Activated CD4-positive, alpha-beta memory T cell treated with anti-CD3 and anti-CD28 coated beads, Interleukin-2, amount 10 ng/mL, durations not matched to agents 7 days and 5 days (primary cell): ENCODE data around the gene PRR33. TPM values are rescaled to one million over a fixed set of nuclear protein-coding genes. Genes with fewer than 3 reads are reported as not detected.

Experiments used
- CTCF ChIA-PET: fragments of 350-600 bp; sonication (Branson Sonifier 250); formaldehyde crosslinking; loops from one replicate; lab custom pipeline; 2021; ENCODE audit warnings: antibody characterized with exemption, inconsistent platforms; lab: Charles Lee
- POLR2A ChIA-PET: fragments of 350-600 bp; sonication (Branson Sonifier 250); formaldehyde crosslinking; loops from one replicate; lab custom pipeline; 2021; ENCODE audit warnings: antibody characterized with exemption; lab: Charles Lee
- DNase-seq: peaks from one replicate; pipeline ENCODE4 v3.0.0-alpha.2; 2020
- H3K27ac Mint-ChIP-seq: one replicate; pipeline ENCODE4 v1.8.0; 2021; ENCODE audit warnings: mild to moderate bottlenecking, mixed read lengths
- H3K27me3 Mint-ChIP-seq: one replicate; pipeline ENCODE4 v1.8.0; 2021; ENCODE audit warnings: mixed read lengths
- H3K36me3 Mint-ChIP-seq: one replicate; pipeline ENCODE4 v1.8.0; 2021; ENCODE audit warnings: low read depth, mixed read lengths
- H3K4me1 Mint-ChIP-seq: one replicate; pipeline ENCODE4 v1.8.0; 2021; ENCODE audit warnings: mixed read lengths
- H3K4me3 Mint-ChIP-seq: one replicate; pipeline ENCODE4 v1.8.0; 2021; ENCODE audit warnings: mild to moderate bottlenecking, mixed read lengths
- H3K9me3 Mint-ChIP-seq: one replicate; pipeline ENCODE4 v1.8.0; 2021; ENCODE audit warnings: mixed read lengths
- total RNA-seq, 2 experiments: library from RNA; stranded (reverse); gene quantifications; one replicate each; pipeline ENCODE4 v1.2.3, GENCODE V29; 2021

PRR33 gene
- total RNA-seq, 2 experiments from 2014 or later: 0.08 TPM

DNA sequence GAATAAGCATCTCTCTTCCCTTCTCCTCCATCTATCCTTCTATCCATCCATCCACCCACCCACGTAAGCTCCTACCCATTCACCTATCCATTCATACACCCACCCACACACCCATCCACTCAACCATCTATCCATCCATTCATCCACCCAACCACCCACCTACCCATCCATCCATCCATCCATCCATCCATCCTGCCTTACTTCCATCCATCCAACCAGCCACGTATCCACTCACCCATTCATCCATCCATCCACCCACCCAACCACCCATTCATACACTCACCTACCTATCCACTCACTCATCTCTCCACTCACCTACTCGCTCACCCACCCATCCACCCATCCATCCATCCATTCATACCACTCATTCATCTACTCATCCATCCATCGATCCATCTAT is 41.0 kb upstream of the PRR33 start:
- no peaks in the 10 kb centered on the region for H3K4me1 Mint-ChIP-seq
- no peaks in the 10 kb centered on the region for H3K9me3 Mint-ChIP-seq
- ChIA-PET POLR2A (interaction anchor here (1.1 kb wide), 1 partner anchor 16 kb away, joined by 3 read pairs; no protein-coding TSS in a partner anchor), CTCF (no interaction called here)
- H3K27ac Mint-ChIP-seq: no peak overlapping the region
- no peak overlapping the region for H3K4me3 Mint-ChIP-seq
- no peaks in the 10 kb centered on the region for H3K36me3 Mint-ChIP-seq
- H3K27me3 Mint-ChIP-seq: peaks cover 19% of the 10 kb centered on the region
- DNase-seq: no peak

- H3K4me3 Mint-ChIP-seq: no peak overlapping the region
- H3K27ac Mint-ChIP-seq: no peak overlapping the region
- ChIA-PET POLR2A (no interaction called here), CTCF (interaction anchor here (1.2 kb wide), 1 partner anchor 50 kb away, joined by 4 read pairs; no protein-coding TSS in a partner anchor)
- DNase-seq: no peak
- no peaks in the 10 kb centered on the region for H3K36me3 Mint-ChIP-seq
- H3K9me3 Mint-ChIP-seq: no peaks in the 10 kb centered on the region
- no peaks in the 10 kb centered on the region for H3K4me1 Mint-ChIP-seq
- H3K27me3 Mint-ChIP-seq: peaks cover 19% of the 10 kb centered on the region
Measured at GRCh38 chr11:1932105-1932480, 40.4 kb upstream of the PRR33 start.

DNA sequence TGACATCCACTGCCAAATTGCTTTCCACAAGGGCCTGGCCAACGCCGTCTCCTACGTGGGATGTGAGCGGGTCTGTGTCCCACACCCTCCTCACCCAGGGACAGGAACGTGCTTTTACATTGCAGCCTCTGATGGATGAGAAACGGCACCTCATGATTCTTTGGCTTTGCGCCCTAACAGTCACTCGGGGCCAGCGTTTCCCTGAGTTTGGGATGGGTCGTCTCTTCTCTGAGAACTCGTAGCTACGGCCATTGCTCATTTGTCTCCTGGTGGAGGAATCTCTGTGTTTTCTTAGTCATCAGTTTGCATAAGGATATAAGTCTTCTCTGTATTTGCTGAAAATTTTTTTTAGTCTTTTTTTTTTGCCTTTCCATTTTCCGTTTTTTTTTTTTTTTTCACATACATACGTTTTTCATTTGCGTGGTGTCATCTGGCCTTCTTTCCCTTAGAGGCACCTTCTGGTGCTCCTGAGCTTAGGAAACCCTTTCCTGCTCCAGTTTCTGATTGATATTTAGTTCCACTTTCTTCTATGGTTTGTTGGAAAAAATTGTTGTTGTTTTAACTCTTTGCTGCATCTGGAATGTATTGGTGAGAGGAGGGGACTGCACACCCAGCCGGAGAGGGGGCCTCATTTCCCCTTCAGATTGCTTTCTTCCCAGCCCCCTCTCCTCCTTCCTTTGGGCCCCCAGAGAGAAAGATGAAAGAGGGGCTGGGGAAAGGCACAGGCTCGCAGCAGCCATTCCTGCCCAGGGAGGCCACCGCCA is 39.8 kb upstream of the PRR33 start:
- POLR2A ChIA-PET: no interaction called here
- Mint-ChIP-seq H3K9me3 (no peaks in the 10 kb centered on the region), H3K27ac (no peak overlapping the region)

GRCh38 chr11:1930462-1930830 is 38.8 kb upstream of the PRR33 start:
- no peaks in the 10 kb centered on the region for H3K9me3 Mint-ChIP-seq
- no peaks in the 10 kb centered on the region for H3K36me3 Mint-ChIP-seq
- H3K27me3 Mint-ChIP-seq: peaks cover 19% of the 10 kb centered on the region
- DNase-seq: no peak
- H3K4me1 Mint-ChIP-seq: no peaks in the 10 kb centered on the region
- ChIA-PET POLR2A (no interaction called here), CTCF (no interaction called here)
- no peak overlapping the region for H3K4me3 Mint-ChIP-seq
- H3K27ac Mint-ChIP-seq: no peak overlapping the region

More for the DNA sequence above, 39.8 kb upstream of the PRR33 start:
- Mint-ChIP-seq H3K4me3 (no peak overlapping the region), H3K4me1 (no peaks in the 10 kb centered on the region), H3K27me3 (peaks cover 19% of the 10 kb centered on the region), H3K36me3 (no peaks in the 10 kb centered on the region)
- DNase-seq: no peak
- CTCF ChIA-PET: interaction anchor here (1.2 kb wide), 1 partner anchor 49 kb away, joined by 4 read pairs; no protein-coding TSS in a partner anchor

- H3K4me1 Mint-ChIP-seq: no peaks in the 10 kb centered on the region
- H3K27ac Mint-ChIP-seq: no peak overlapping the region
- H3K36me3 Mint-ChIP-seq: no peaks in the 10 kb centered on the region
- no peaks in the 10 kb centered on the region for H3K9me3 Mint-ChIP-seq
- no peak for DNase-seq
- H3K27me3 Mint-ChIP-seq: peaks cover 19% of the 10 kb centered on the region
- POLR2A ChIA-PET: no interaction called here
- no peak overlapping the region for H3K4me3 Mint-ChIP-seq
- CTCF ChIA-PET: interaction anchor here (0.8 kb wide), 1 partner anchor 47 kb away, joined by 3 read pairs; no protein-coding TSS in a partner anchor
Measured at GRCh38 chr11:1929621-1930461, 38.1 kb upstream of the PRR33 start.

- ChIA-PET POLR2A (no interaction called here), CTCF (interaction anchor here (0.8 kb wide), 1 partner anchor 46 kb away, joined by 3 read pairs; no protein-coding TSS in a partner anchor)
- DNase-seq: no peak
- no peak overlapping the region for H3K4me3 Mint-ChIP-seq
- peaks cover 19% of the 10 kb centered on the region for H3K27me3 Mint-ChIP-seq
- H3K36me3 Mint-ChIP-seq: no peaks in the 10 kb centered on the region
- H3K4me1 Mint-ChIP-seq: no peaks in the 10 kb centered on the region
- no peak overlapping the region for H3K27ac Mint-ChIP-seq
- H3K9me3 Mint-ChIP-seq: no peaks in the 10 kb centered on the region
Measured at GRCh38 chr11:1928891-1929541, 37.3 kb upstream of the PRR33 start.

GRCh38 chr11:1928470-1928890 is 36.8 kb upstream of the PRR33 start:
- no peak for DNase-seq
- ChIA-PET POLR2A (no interaction called here), CTCF (no interaction called here)
- Mint-ChIP-seq H3K27me3 (peaks cover 21% of the 10 kb centered on the region), H3K36me3 (no peaks in the 10 kb centered on the region), H3K4me1 (no peaks in the 10 kb centered on the region), H3K4me3 (no peak overlapping the region), H3K27ac (no peak overlapping the region), H3K9me3 (no peaks in the 10 kb centered on the region)

DNA sequence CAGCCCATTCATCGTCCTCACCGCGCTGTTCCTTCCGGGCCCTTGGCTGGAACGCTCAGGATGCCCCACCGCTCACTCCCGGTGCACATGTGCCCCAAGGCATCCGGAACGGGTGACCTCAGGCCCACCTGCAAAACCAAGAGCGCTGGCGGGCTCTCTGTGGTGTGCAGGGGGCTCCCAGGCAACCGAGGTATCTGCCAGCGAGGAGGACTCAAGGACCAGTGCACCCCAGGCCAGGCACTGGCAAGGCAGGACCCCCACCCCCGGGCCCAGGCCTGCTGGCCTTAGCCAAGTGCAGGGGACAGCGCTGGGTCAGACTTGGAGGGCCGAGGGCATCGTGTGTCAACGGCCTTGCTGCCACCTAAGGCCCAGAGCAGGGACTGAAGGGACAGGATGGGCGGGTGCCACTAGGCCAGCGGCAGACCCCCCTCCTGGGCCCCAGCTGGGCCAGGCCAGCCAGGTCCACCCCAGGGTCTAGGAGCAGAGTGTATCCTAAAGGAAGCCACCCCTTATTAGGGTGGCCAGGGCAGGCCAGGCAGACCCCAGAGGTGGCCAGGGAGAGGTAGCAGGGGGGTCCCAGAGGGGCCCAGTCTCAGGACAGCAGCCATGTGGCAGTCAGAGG is 36.3 kb upstream of the PRR33 start:
- ChIA-PET CTCF (no interaction called here), POLR2A (no interaction called here)
- no peak for DNase-seq
- Mint-ChIP-seq H3K27ac (no peak overlapping the region), H3K4me3 (no peak overlapping the region), H3K4me1 (no peaks in the 10 kb centered on the region), H3K9me3 (no peaks in the 10 kb centered on the region), H3K27me3 (peaks cover 19% of the 10 kb centered on the region), H3K36me3 (no peaks in the 10 kb centered on the region)

- ChIA-PET CTCF (no interaction called here), POLR2A (no interaction called here)
- H3K9me3 Mint-ChIP-seq: no peaks in the 10 kb centered on the region
- no peak for DNase-seq
- peaks cover 18% of the 10 kb centered on the region for H3K27me3 Mint-ChIP-seq
- H3K4me1 Mint-ChIP-seq: peaks cover 2% of the 10 kb centered on the region
- no peaks in the 10 kb centered on the region for H3K36me3 Mint-ChIP-seq
- no peak overlapping the region for H3K4me3 Mint-ChIP-seq
- H3K27ac Mint-ChIP-seq: no peak overlapping the region
Measured at GRCh38 chr11:1927026-1927847, 35.5 kb upstream of the PRR33 start.

DNA sequence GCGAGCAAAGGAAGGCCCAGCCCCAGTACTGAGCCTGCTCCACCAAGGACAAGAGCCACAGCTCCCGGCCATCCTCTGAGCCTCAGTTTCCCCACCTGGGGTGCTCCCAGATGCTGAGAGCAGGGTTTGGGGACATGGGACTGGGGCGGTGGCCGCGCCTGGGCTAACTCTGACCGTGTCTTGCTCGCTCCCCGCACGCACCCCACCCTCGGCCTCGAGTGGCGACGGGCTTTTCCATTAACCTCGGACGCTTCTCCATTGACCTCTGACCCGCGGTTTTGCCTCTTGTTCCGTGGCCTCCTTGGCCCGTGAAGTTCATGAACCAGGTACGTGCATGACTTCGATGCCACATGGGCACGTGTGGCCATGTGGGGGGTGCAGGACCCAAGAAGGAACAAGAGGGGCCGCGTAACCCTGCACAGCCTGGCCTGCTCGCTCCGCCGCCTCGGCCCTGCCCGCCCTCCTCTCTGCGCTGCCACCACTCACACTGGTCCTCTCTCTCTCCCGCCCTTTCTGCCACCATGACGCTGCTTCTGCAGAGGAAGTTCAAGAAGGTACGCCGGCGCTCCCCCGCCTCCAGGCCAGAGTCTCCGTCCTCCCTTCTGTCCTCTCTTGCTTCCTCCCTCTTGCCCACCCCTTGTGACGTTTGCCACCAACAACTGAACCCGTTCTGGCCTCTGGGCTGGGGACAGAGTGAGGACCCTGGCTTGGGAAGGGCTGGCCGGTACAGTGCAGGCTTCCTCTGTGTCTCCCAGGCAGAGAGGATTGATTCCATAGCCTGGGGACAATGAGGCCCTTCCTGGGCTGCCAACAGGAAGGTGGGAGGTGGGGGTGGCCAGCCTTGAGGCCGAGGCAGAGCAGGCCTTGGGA is 34.7 kb upstream of the PRR33 start:
- H3K4me3 Mint-ChIP-seq: no peak overlapping the region
- ChIA-PET CTCF (no interaction called here), POLR2A (no interaction called here)
- no peaks in the 10 kb centered on the region for H3K36me3 Mint-ChIP-seq
- peaks cover 10% of the 10 kb centered on the region for H3K27me3 Mint-ChIP-seq
- peaks cover 2% of the 10 kb centered on the region for H3K4me1 Mint-ChIP-seq
- no peak overlapping the region for H3K27ac Mint-ChIP-seq
- no peak for DNase-seq
- no peaks in the 10 kb centered on the region for H3K9me3 Mint-ChIP-seq

DNA sequence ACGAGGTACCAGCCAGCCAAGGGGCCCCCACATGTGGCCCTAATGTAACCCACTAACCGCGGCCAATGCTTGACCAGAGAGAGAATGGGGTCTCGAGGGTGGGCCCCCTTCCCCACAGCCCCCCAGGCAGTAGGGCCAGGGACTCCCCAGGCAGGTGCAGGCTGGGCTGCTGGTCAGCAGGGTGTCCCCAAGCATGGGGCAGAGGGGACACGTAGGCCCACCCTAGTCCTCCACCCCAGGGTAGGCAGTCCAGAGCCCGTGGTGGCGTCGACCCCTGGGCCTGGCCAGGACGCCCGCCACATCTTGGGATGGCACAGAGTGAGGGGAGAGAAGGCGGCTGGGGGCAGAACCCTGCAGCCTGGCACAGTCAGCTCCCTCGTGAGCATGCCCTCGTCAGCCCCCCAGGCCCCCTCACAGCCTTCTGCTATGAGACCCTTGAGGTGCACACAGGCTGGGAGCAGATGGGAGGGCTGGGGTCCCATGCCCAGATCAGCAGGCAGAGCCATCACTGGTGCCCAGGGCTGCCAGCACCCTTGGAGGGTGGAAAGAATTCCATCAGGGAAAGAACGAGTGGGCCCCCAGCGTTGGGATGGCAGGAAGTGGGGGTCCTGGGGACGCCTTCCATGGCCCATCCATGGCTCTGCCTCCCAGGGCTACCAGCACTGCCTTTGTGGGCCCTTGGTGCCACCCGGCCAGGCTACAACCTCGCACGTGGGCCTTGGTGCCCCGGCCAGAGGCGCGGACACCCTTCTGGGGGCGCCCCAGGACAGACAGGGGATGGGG is 33.9 kb upstream of the PRR33 start:
- POLR2A ChIA-PET: no interaction called here

More for the DNA sequence above, 33.9 kb upstream of the PRR33 start:
- Mint-ChIP-seq H3K27me3 (peaks cover 7% of the 10 kb centered on the region), H3K4me1 (peaks cover 2% of the 10 kb centered on the region), H3K27ac (no peak overlapping the region), H3K9me3 (no peaks in the 10 kb centered on the region), H3K4me3 (no peak overlapping the region), H3K36me3 (no peaks in the 10 kb centered on the region)
- CTCF ChIA-PET: no interaction called here
- DNase-seq: no peak
